Neural cell (in vitro differentiated cells): ENCODE data around the gene PYHIN1.

Source experiments
- EZH2 ChIP-seq: fragments of 200-600, 300-800 bp; shearing (Covaris generic), sonication (generic); IDR thresholded peaks from 2 replicates; pipeline ENCODE4 v1.6.1; 2014; ENCODE audit warnings: antibody characterized with exemption, low read length, borderline replicate concordance, mild to moderate bottlenecking; ENCODE audit not compliant: insufficient read depth, poor library complexity, severe bottlenecking
- SMC3 ChIP-seq: fragments of 450-650 bp; conservative IDR thresholded peaks from 2 replicates; pipeline ENCODE4 v1.6.1; 2014; ENCODE audit warnings: antibody characterized with exemption, mild to moderate bottlenecking, moderate library complexity; ENCODE audit not compliant: poor library complexity
- TF ChIP-seq, protein P1 (sequence below): fragments of 450-650 bp; IDR thresholded peaks from 2 replicates; pipeline ENCODE4 v1.5.1; 2014; ENCODE audit warnings: antibody characterized with exemption, mild to moderate bottlenecking, moderate library complexity; ENCODE audit not compliant: poor library complexity, severe bottlenecking
- TF ChIP-seq, protein P2 (sequence below): IDR thresholded peaks from 2 replicates; pipeline ENCODE4 v1.6.1; 2012; ENCODE audit warnings: borderline replicate concordance

DNA sequence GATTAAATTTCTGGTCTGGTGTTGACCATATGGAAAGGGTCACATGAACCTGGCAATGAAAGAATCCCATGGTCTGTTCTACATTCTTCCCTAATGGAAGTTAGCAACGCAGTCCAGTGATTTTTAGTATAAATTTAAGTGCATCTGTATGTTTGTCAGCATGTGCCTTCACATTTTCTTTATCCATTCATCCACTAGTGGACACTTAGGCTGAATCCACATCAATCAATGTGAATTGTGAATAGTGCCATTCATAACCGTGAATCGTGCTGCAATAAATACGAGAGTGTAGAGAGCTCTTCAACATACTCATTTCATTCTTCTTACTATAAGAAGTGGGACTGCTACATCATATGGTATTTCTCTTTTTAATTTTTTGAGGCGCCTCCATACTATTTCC, 65.6 kb downstream of the PYHIN1 start:
- TF ChIP-seq, protein P1, sequence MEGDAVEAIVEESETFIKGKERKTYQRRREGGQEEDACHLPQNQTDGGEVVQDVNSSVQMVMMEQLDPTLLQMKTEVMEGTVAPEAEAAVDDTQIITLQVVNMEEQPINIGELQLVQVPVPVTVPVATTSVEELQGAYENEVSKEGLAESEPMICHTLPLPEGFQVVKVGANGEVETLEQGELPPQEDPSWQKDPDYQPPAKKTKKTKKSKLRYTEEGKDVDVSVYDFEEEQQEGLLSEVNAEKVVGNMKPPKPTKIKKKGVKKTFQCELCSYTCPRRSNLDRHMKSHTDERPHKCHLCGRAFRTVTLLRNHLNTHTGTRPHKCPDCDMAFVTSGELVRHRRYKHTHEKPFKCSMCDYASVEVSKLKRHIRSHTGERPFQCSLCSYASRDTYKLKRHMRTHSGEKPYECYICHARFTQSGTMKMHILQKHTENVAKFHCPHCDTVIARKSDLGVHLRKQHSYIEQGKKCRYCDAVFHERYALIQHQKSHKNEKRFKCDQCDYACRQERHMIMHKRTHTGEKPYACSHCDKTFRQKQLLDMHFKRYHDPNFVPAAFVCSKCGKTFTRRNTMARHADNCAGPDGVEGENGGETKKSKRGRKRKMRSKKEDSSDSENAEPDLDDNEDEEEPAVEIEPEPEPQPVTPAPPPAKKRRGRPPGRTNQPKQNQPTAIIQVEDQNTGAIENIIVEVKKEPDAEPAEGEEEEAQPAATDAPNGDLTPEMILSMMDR: no peak
- TF ChIP-seq SMC3 (no peak), EZH2 (no peak)
- TF ChIP-seq, protein P2, sequence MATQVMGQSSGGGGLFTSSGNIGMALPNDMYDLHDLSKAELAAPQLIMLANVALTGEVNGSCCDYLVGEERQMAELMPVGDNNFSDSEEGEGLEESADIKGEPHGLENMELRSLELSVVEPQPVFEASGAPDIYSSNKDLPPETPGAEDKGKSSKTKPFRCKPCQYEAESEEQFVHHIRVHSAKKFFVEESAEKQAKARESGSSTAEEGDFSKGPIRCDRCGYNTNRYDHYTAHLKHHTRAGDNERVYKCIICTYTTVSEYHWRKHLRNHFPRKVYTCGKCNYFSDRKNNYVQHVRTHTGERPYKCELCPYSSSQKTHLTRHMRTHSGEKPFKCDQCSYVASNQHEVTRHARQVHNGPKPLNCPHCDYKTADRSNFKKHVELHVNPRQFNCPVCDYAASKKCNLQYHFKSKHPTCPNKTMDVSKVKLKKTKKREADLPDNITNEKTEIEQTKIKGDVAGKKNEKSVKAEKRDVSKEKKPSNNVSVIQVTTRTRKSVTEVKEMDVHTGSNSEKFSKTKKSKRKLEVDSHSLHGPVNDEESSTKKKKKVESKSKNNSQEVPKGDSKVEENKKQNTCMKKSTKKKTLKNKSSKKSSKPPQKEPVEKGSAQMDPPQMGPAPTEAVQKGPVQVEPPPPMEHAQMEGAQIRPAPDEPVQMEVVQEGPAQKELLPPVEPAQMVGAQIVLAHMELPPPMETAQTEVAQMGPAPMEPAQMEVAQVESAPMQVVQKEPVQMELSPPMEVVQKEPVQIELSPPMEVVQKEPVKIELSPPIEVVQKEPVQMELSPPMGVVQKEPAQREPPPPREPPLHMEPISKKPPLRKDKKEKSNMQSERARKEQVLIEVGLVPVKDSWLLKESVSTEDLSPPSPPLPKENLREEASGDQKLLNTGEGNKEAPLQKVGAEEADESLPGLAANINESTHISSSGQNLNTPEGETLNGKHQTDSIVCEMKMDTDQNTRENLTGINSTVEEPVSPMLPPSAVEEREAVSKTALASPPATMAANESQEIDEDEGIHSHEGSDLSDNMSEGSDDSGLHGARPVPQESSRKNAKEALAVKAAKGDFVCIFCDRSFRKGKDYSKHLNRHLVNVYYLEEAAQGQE: no peak
